DND-41 (cell line): ENCODE data around the gene CYP2S1.

ENCODE experiments used
- ATAC-seq: fragments of 200-7000 bp; cut with Tn5 transposase; 3 replicates; pipeline ENCODE4 v1.9.1; 2021; ENCODE audit warnings: low read depth; ENCODE audit not compliant: insufficient read depth
- DNase-seq: peaks from one replicate; pipeline ENCODE4 v3.0.0-alpha.2; 2020
- H2AFZ ChIP-seq: 2 replicates; pipeline ENCODE4 v1.6.0; 2012; ENCODE audit warnings: low read depth, low read length
- H3K27ac ChIP-seq: 2 replicates; pipeline ENCODE4 v1.5.1; 2012; ENCODE audit warnings: low read length, inconsistent platforms
- H3K27me3 ChIP-seq: fragments of 200-600 bp; sonication (generic); 2 replicates; pipeline ENCODE4 v1.6.0; 2012; ENCODE audit warnings: low read length, mild to moderate bottlenecking, inconsistent platforms; ENCODE audit not compliant: insufficient read depth, poor library complexity
- H3K36me3 ChIP-seq: 2 replicates; pipeline ENCODE4 v1.5.1; 2012; ENCODE audit warnings: low read length, inconsistent platforms; ENCODE audit not compliant: insufficient read depth
- H3K4me1 ChIP-seq: 2 replicates; pipeline ENCODE4 v1.5.1; 2012; ENCODE audit warnings: mild to moderate bottlenecking, low read length; ENCODE audit not compliant: insufficient read depth
- H3K4me2 ChIP-seq: 2 replicates; pipeline ENCODE4 v1.6.0; 2012; ENCODE audit warnings: mild to moderate bottlenecking, moderate library complexity, low read length, inconsistent platforms; ENCODE audit not compliant: insufficient read depth
- H3K4me3 ChIP-seq, 2 experiments: fragments of 200-600 bp in 1 of 2; shearing (Covaris generic) in 1 of 2; 2 replicates each; pipeline ENCODE4 v1.5.1; 2012 to 2016; ENCODE audit warnings: inconsistent platforms in 2 of 2, low read length in 2 of 2, mild to moderate bottlenecking in 2 of 2, low read depth in 1 of 2, moderate library complexity in 1 of 2
- H3K79me2 ChIP-seq: 2 replicates; pipeline ENCODE4 v1.6.0; 2012; ENCODE audit warnings: low read length, inconsistent platforms; ENCODE audit not compliant: insufficient read depth
- H3K9ac ChIP-seq: 2 replicates; pipeline ENCODE4 v1.6.0; 2012; ENCODE audit warnings: low read depth, mild to moderate bottlenecking, inconsistent platforms, low read length, moderate library complexity
- H3K9me3 ChIP-seq: 2 replicates; pipeline ENCODE4 v1.5.1; 2012; ENCODE audit warnings: low read length, moderate library complexity, mild to moderate bottlenecking, inconsistent platforms; ENCODE audit not compliant: insufficient read depth, severe bottlenecking
- H4K20me1 ChIP-seq: 2 replicates; pipeline ENCODE4 v1.6.0; 2012; ENCODE audit warnings: low read length; ENCODE audit not compliant: insufficient read depth
- CTCF ChIP-seq: IDR thresholded peaks from 2 replicates; pipeline ENCODE4 v1.5.1; 2012; ENCODE audit warnings: borderline replicate concordance, low read length, moderate library complexity, mild to moderate bottlenecking; ENCODE audit not compliant: poor library complexity, severe bottlenecking; ENCODE audit errors: extremely low read depth
- EZH2 ChIP-seq: IDR thresholded peaks from 3 replicates; pipeline ENCODE4 v1.6.1; 2012; ENCODE audit warnings: borderline replicate concordance, low read depth, mild to moderate bottlenecking, moderate library complexity, low read length, inconsistent platforms; ENCODE audit not compliant: severe bottlenecking

The CYP2S1 gene

GRCh38 chr19:41218615-41219507 lies 25.8 kb downstream of the CYP2S1 start, which contains the start of gene AXL:
AXL (plus strand) TSS chr19:41219223; CDS start chr19:41219393, 170 bp downstream.
- ATAC-seq (no peak), DNase-seq (no peak)
- Histone ChIP-seq H3K9me3 (no peaks in the 10 kb centered on the region), H3K27ac (no peak within 1 kb of the TSS), H3K36me3 (no peaks in the 10 kb centered on the region), H4K20me1 (no peaks in the 10 kb centered on the region; the same call in 1 of the 2 replicates), H3K9ac (no peak within 1 kb of the TSS), H3K79me2 (no peaks in the 10 kb centered on the region), H3K4me1 (no peaks in the 10 kb centered on the region), H3K4me3 (no peak within 1 kb of the TSS), H2AFZ (no peak within 1 kb of the TSS), H3K27me3 (no peaks in the 10 kb centered on the region), H3K4me2 (no peak within 1 kb of the TSS)
- TF ChIP-seq EZH2 = no peak
- no peak for TF ChIP-seq CTCF

GRCh38 chr19:41219924-41220567 lies 27.0 kb downstream of the CYP2S1 start:
- TF ChIP-seq CTCF (no peak), EZH2 (no peak)
- Histone ChIP-seq H3K79me2 (no peaks in the 10 kb centered on the region), H3K27me3 (peaks cover 4% of the 10 kb centered on the region), H3K4me2 (no peak overlapping the region), H3K4me1 (no peaks in the 10 kb centered on the region), H3K9ac (no peak overlapping the region), H4K20me1 (no peaks in the 10 kb centered on the region; the same call in 1 of the 2 replicates), H3K9me3 (no peaks in the 10 kb centered on the region), H2AFZ (no peak overlapping the region), H3K36me3 (no peaks in the 10 kb centered on the region), H3K27ac (no peak overlapping the region), H3K4me3 (no peak overlapping the region)
- DNase-seq (no peak), ATAC-seq (no peak)

- H3K79me2 ChIP-seq = no peaks in the 10 kb centered on the region
- no peak overlapping the region for H3K27ac ChIP-seq
- ATAC-seq = no peak
- H3K9me3 ChIP-seq = no peaks in the 10 kb centered on the region
- H3K9ac ChIP-seq = no peak overlapping the region
- no peak overlapping the region for H3K4me3 ChIP-seq
- no peaks in the 10 kb centered on the region for H3K36me3 ChIP-seq
- no peaks in the 10 kb centered on the region for H3K4me1 ChIP-seq
- no peak overlapping the region for H3K4me2 ChIP-seq
- TF ChIP-seq EZH2 (no peak), CTCF (no peak)
- H2AFZ ChIP-seq = no peak overlapping the region
- H4K20me1 ChIP-seq = no peaks in the 10 kb centered on the region; the same call in 1 of the 2 replicates
- DNase-seq = no peak
- peaks cover 11% of the 10 kb centered on the region for H3K27me3 ChIP-seq
Measured at GRCh38 chr19:41220811-41221210, 27.8 kb downstream of the CYP2S1 start.
